HT1080 (cell line): ENCODE measurements around the gene ADIG. TPM values are rescaled to one million over a fixed set of nuclear protein-coding genes. Genes with fewer than 3 reads are reported as not detected.
"Not testable (repeated sequence)": the region's sequence is repeated elsewhere in the genome, so short reads cannot be mapped to it uniquely, and the experiment has no call there.

Source experiments
- DNase-seq: peaks from one replicate; pipeline ENCODE4 v3.0.0-alpha.2; 2015; ENCODE audit warnings: low read depth
- total RNA-seq: library from RNA; depleted of rRNA; stranded (reverse); fragments of >200 nt; shearing (Covaris generic); gene quantifications from 2 replicates; pipeline ENCODE4 v1.2.3, GENCODE V29; 2014

The ADIG gene
- total RNA-seq, 1 experiment from 2014 or later = not detected

DNA sequence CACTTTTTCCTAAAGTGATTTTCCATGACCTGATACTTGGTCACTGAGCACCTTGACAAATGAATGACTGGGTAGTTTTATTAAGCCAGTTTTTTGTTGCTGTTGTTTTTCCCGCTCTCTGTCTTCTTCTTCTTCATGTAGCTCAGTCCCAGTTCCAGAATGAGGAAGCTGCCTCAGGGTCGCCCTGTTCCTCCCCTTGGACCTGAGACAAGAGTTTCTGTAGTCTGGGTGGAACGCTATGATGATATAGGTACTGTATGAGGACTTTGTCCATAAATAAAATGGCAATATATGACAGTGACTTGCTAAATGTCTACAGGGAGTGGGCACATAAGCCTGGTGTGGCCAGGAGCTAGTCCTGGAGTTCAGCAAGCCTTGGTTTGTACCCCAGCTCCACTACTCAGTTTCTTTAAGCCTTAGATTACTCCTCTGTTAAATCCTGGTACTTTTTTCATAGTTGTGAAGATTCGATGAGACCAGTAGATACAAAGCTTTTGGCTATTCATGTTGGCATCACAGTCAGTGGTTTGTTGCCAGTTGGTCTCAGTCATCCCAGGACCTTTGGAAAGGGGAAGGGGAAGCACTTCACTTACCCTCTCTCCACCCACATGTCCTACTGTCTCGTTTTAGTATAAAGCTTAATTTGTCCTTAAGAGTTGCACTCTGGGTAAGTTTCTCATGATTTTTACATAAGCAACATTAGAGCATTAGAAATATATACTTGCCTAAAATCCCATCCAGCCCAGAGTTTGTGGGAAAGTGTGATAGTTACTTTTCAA, 11.1 kb upstream of the ADIG start:
- DNase-seq = no peak

DNA sequence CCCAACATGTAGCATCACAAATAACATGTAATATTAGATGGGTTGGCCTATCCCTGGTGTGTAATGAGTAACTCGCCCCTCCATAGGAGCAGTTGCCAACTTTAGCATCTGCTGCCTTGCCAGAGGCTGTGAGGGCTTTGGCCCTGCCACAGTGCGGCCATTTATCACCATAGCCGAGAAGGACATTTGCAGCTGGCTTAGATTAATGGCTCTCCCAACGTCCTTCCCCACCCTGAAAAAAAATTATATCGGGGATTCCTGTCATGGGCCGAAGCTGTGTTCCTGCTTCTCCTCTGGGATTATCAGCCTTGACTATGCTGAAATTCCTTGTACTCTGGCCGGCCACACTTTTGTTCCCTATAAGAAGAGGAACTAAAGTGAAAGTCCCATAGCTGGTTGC, 7.6 kb upstream of the ADIG start:
- no peak for DNase-seq

DNA sequence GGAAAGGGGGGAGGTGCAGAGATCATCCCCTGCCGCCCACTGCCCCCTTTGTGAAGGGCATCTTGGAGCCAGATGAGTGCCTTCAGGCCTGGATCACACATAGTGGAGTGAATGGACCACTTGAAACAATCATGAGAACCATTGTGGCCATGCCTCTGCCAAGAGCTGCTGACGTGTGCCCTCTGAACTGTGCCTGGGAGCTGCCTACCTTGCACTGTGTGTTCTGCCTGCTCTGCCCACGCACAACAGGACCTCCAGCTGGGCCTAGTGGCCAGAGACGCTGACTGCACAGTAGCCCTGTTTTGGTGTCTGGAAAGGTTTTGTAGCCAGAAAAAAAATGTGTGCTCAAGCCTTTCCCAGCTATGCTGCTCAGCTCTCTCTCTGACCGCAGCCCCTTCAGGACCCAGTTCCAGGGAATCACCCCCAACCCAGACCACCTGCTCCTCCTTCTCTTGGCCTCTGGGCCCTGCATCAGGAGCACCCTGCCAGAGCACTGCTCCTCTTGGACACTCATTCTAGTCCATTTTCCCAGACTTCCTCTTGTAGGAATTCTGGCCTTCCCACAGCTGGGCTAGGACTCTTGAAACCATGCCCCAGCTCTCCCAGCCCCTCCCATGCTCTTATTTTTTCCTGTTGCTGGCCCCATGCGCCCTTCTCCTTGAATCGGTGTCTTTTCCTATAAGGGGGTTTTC, 1.6 kb upstream of the ADIG start:
- DNase-seq = no peak

DNA sequence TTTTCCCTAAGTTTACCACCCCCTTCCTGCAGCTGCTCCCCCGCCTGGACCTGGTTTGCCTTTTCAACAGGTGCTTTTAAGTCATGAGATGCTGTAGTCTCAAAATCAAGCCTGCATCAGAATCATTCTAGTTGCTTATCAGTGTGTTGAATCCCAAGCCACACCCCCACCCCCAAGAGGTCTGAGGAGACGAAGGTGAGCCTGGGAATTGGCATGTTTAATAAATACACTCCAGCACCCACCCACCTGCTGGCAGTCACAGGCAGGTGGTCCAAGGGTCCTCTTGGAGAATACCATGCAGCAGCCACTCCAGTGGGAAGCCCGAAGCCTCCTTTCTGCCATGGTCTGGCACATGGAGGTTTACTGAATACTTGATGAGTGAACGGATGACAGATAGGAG, 1.1 kb upstream of the ADIG start:
- DNase-seq = no peak

DNA sequence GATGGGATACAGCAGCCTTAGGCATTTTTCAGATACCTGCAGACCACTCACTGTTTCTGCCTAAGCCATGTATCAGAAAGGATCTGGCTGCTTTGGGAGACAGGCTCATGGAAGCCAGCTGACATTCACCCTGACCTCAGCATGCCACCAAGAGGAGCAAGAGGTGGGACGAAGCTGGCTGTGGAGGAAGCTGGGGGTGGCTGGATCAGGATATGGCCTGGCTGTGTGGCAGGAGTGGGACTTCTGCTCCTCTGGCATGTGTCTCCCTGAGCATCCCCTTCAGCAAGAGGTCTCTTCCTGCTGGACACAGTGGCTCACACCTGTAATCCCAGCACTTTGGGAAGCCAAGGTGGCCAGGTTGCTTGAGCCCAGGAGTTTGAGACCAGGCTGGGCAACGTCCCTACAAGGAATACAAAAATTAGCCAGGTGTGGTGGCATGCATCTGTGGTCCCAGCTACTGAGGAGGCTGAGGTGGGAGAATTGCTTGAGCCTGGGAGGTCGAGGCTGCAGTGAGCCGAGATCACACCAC, 897 bp downstream of the ADIG start:
- DNase-seq = no peak

DNA sequence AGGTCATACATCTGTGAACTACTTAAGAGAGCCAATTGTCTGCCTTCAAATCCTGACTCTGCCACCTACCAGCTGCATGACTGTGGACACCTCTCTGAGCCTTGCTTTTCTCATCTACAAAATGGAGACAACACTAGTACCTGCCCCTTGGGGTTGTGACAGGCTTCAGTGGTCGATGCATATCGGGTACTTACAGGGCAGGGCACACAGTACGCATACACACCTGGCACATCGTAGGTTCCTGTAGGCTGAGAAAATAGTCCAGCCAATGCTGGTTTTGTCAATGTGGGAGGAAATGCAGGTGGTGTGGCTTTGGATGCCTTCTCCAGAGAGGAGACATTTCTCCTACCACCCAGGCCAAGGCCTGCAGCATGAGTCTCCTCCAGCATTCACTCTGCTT, 2.3 kb downstream of the ADIG start:
- DNase-seq = no peak

DNA sequence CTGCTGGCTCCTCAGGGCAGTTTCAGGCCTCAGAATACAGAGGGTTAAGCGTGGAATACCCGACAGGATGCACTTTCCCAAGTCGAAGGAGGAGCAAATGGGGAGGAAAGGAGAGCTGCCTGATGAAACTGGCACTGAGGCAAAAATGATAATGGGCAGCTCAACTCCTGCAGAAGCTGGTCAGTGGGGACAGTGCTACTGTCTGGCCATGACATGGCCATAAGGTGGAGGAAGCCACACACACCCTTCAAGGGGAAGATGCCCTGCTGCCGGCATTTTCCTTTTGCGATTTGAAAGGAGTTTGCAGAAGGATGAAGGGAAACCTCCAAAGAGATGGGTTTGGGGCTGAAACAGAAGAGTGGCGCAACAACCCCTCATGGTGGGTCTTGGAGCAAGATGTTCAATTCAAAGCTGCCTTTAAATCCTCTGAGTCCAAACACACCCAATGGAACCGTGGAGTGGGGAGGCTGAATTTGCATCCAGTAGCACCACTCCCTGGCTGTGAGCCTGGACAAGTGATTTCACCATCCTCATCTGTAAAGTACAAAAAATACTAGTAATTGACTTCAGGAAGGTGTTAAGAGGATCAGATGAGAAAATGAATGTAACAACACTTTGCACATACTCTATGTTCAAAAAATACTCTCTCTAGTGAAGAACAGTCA, 3.2 kb downstream of the ADIG start:
- no peak for DNase-seq

DNA sequence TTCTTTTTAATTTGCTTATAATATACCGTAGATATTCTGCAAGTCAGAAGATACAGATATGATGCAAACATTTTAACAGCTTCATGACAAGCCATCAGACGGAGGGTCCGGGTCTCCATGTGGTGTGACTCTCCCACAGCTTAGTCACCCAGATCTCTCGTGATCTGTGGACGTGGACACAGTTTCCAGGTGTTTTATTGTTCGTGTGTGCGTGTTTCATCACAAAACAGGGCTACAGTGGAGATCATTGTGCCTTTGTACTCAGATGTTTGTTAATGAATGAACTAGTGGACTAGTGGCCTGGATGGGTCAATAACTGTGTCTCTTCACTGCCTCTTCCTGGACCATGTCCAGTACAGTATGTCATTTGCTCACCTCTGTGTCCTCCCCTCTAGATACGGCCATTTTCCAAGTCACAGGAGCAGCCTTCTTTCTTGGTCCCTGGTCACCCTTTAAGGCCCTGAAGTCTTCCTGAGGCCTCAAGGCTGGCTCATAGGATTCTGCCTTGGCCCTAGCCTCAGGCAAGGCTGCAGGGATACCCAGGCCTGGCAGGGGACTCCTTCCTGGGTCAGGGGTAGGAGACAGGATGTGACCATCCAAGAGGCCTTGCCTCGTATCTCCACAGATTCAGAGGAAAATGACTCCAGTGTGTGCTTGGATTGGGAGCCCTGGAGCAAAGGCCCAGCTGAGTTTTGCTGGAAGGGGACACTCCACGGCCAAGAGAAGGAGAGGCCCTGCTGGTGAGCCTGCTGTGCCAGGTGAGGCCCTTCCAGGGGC, 4.6 kb downstream of the ADIG start:
- no peak for DNase-seq

DNA sequence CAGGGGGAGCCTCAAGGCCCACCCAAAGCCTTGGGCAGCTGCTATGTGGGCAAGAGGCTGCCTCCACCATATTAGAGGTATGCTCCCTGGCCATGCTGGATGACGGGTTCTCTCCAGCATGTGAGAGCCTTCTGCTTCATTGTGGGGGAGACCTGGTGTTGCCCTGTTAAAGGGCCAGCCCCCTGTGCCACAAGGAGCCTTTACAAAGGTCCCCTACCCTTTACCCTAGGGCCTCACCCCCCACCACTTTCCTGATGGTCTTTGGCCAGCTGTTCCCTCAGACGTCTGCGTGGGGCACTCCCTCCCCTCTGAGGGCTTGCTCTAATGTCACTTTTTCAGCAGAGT, 5.2 kb downstream of the ADIG start:
- no peak for DNase-seq

DNA sequence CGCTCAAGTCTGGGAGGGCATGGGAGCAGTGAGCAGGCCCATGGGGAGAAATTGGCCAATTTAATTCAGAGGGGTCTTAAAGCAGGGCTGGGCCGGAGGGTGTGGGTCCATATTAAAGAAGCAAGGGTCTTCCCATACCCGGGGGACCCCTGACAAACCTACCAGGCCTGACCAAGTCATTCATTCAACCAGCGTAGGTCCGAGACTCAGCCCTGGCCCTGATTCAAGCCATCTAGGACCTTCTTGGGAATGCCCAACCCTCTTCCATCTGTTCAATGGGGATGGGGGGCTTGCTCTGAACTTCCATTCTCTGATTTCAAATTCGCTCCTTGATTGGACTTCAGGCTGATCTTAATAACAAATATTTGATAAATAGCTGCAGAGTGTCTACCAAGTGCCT, 7.3 kb downstream of the ADIG start:
- no peak for DNase-seq

DNA sequence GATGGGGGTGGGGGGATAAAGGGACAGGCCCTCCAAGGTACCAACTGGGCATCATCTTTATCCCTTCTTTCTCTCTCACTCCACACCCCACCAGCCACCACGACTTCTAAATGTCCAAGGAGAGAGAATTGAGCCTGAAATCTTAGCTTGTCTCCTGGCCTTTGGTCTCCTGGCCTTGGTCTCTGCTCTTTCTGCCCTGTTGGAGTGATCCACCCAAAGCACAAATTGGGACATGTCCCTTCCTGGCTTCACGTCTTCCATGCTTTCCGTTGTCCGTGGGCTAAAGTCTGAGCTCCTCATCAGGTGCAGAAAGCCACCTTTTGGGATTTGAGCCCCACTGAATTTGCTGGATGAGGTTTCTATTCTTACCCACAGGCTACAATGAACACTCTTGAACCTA, 8.4 kb downstream of the ADIG start:
- DNase-seq = no peak

DNA sequence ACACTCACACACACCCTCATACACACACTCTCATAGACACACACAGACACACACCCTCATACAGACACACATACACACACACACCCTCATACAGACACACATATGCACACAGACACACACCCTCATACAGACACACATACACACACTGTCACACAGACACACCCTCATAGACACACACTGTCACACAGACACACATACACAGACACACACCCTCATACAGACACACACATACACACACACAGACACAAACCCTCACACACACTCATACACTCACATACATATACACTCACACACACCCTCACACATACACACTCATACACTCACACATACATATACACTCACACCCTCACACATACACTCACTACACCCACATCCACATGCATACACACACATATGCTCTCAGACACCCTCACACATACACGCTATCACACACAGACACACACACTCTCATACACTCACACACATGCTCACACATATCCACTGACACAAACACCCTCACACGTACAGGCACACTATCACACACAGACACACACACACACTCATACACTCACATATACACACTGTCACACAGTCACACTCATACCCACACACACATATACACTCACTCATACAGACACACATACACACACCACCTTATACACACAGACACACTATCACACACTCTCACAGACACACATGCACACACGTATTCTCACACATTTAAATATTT, 9.1 kb downstream of the ADIG start:
- DNase-seq = no peak

DNA sequence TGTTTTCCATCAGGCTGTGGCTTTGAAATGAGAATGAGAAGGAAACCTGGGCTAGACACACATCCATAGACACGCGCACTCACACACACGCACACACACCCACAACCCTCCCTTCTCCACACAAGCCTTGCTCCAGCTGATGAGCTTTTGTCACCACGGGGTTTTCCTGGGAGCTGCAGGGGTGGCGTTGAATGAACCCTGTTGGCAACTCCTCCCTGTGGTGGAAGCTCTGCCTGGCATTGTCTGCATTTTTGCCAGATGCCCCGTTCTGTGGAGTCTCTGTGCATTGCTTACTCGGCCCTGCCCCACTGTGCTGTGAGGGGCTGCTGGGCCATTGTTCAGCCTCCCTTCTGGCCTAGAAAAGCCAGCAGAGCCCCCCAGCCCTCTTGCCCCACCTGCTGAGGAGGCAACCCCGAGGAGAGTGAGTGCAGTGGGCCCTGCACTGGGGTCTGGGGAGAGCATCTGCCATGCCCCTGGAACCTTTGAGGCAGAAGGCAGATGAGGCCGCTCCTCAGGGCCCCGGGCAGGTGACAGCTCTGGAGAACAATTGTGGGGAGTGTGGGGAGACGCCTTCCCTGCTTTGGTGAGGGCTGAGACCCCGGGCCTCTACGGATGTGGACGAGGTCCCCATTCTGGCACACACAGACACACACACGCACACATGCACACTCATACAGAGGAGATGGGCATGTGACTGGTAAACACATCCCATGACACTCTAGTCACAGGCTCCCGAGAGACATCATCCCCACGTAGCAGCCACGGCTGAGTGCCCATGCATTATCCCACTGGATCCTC, 9.9 kb downstream of the ADIG start:
- no peak for DNase-seq

DNA sequence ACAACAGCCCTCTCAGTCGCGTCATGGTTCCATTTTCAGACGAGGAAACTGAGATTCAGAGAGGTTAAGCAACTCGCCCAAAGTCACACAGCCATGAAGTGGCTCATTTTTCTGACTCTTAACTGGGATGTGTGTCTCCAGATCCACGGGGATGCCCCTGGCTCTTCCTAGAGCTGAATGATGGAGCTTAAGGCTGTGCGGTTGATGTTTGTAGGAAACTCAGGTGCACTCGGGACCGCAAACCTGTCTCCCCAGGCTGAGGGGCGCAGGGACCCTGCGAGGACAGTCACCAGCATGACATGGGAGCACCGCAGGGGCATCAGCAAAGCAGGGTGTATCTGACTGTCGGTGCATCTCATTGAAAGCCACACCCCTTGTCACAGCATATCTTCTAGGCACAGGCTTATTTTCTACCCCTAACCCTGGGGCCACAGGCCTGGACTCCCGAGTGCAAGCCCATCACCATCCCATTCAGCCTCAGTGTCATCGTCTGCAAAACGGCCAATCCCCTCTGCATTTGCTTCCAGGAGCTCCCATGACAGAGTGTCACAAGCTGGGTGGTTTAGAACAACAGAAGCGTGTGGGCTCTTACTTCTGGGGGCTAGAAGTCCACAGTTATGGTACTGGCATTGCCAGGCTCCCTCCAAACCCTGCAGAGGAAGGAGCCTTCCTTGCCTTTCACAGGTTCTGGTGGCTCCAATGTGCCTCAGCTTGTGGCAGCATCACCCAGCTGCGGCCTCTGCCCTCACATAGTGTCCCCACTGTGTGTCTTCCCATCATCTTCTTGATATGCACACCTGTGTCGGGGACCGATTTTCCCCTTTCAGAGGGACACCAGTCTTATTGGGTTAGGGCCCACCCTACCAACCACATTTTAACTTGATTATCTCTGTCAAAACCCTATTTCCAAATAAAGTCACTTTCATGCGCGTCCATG, 10.7 kb downstream of the ADIG start:
- no peak for DNase-seq

DNA sequence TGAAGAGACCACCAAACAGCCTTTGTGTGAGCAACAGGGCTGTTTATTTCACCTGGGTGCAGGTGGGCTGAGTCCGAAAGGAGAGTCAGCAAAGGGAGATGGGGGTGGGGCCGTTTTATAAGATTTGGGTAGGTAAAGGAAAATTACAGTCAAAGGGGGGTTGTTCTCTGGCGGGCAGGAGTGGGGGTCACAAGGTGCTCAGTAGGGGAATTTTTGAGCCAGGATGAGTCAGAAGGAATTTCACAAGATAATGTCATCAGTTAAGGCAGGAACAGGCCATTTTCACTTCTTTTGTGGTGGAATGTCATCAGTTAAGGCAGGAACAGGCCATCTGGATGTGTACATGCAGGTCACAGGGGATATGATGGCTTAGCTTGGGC, 11.4 kb downstream of the ADIG start:
- not testable (repeated sequence) for DNase-seq

DNA sequence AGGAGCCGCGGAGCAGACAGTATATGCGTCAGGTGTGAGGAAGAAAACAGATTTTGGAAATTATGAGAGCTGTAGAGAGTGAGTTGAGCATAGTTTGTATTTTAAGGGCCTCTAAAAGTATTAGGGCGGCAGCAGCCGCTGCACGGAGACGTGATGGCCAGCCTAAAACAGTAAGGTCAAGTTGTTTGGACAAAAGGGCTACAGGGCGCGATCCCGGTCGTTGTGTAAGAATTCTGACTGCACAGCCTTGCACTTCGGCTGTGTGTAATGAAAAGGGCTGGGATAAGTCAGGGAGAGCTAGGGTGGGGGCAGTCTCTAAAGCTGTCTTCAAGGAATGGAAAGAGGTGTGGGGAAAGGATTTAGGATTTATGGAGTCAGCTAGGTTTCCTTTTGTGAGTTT, 13.3 kb downstream of the ADIG start:
- DNase-seq = not testable (repeated sequence)

DNA sequence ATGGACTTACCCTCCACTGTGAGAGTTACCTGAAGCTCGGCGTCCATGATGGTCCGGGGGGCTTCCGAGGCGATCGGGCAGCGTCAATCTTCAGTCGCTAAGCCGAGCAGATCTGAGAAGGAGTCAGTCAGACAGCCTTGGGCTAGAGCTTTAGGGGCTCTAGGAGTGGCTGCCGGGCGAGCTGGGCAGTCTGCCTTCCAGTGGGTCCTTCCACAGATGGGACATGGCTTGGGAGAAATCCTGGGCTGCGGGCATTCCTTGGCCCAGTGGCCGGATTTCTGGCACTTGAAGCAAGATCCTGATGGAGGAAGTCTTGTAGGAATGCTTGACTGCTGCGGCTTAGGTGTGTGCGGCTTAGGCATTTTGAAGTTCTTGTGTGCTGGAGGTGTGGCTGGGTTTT, 14.9 kb downstream of the ADIG start:
- not testable (repeated sequence) for DNase-seq

DNA sequence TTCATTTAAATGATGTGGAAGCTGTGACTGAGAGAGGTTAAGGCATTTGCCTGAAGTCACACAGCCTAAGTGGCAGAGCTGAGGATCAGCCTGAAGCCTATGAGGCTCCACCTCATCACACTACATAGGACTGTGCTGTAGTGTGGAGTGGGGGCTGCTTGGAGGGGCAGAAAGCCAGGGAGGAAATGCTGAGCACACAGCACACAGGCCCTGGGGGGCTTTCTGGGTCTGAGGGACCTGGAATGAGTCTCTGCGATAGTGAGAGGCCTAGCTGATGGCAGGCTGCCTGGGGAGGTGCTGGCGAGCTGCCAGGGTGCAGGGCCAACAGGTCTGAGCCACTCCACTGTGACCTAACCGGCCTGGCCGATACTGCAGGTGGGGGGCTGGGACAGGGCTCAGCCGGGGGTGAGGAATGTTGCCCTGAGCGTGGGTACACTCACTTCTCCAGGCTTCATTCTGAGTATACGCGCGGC, 18.4 kb downstream of the ADIG start:
- no peak for DNase-seq

DNA sequence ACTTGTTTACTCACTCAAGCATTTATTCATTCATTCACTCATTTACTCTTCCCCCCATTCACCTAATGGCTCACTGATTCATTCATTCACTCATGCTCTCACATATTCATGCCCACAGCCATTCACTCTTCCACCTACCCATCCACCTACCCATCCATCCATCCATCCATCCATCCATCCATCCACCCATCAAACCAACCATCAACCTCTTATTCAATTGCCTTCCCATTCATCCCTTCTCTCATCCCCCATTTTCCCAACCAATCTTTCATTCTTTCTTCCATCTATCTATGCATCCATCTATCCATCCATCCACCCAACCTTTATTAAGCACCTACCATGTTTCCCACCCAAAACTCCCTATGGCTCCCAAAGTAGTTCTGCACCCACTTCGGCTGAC, 19.1 kb downstream of the ADIG start:
- DNase-seq = no peak
